Mucosa of stomach (tissue), 1 donor: ENCODE data around the gene SHC2.
"Not testable (repeated sequence)": the region's sequence is repeated elsewhere in the genome, so short reads cannot be mapped to it uniquely, and the experiment has no call there.

Source experiments
- H3K27me3 ChIP-seq: one replicate; pipeline ENCODE4 v1.7.0; 2013; ENCODE audit warnings: mild to moderate bottlenecking, low read length; ENCODE audit not compliant: control insufficient read depth, insufficient read depth
- H3K36me3 ChIP-seq: one replicate; pipeline ENCODE4 v1.7.0; 2013; ENCODE audit warnings: low read length; ENCODE audit not compliant: control insufficient read depth, insufficient read depth
- H3K4me1 ChIP-seq: one replicate; pipeline ENCODE4 v1.7.0; 2013; ENCODE audit warnings: mild to moderate bottlenecking, low read length; ENCODE audit not compliant: control insufficient read depth, insufficient read depth
- H3K4me3 ChIP-seq: one replicate; pipeline ENCODE4 v1.7.0; 2013; ENCODE audit warnings: low read length
- H3K9ac ChIP-seq: one replicate; pipeline ENCODE4 v1.7.0; 2013; ENCODE audit warnings: mild to moderate bottlenecking, low read length, moderate library complexity
- H3K9me3 ChIP-seq: one replicate; pipeline ENCODE4 v1.7.0; 2013; ENCODE audit warnings: mild to moderate bottlenecking, low read length, moderate library complexity; ENCODE audit not compliant: control insufficient read depth
- donor health status: Pancreatic carcinoma.

The SHC2 gene

DNA sequence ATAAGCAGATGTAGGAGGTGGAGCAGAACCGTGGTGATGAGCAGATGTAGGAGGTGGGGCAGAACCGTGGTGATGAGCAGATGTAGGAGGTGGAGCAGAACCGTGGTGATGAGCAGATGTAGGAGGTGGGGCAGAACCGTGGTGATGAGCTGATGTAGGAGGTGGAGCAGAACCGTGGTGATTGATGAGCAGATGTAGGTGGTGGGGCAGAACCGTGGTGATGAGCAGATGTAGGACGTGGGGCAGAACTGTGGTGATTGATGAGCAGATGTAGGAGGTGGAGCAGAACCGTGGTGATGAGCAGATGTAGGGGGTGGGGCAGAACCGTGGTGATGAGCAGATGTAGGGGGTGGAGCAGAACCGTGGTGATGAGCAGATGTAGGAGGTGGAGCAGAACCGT is 78.9 kb downstream of the SHC2 start:
- not testable (repeated sequence) for H3K36me3 ChIP-seq, H3K4me3 ChIP-seq, H3K9me3 ChIP-seq, H3K9ac ChIP-seq, H3K4me1 ChIP-seq
- peaks cover 27% of the 10 kb centered on the region for H3K27me3 ChIP-seq

DNA sequence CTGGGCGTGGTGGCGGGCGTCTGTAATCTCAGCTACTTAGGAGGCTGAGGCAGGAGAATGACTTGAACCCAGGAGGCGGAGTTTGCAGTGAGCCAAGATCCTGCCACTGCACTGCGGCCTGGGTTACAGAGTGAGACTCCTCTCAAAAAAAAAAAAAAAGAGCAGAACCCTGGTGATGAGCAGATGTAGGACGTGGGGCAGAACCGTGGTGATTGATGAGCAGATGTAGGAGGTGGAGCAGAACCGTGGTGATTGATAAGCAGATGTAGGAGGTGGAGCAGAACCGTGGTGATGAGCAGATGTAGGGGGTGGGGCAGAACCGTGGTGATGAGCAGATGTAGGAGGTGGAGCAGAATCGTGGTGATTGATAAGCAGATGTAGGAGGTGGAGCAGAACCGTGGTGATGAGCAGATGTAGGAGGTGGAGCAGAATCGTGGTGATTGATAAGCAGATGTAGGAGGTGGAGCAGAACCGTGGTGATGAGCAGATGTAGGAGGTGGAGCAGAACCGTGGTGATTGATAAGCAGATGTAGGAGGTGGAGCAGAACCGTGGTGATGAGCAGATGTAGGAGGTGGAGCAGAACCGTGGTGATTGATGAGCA is 80.1 kb downstream of the SHC2 start:
- H3K36me3 ChIP-seq, H3K9ac ChIP-seq, H3K9me3 ChIP-seq, H3K4me1 ChIP-seq, H3K4me3 ChIP-seq: not testable (repeated sequence)
- H3K27me3 ChIP-seq: peaks cover 26% of the 10 kb centered on the region

- Histone ChIP-seq H3K36me3 (no peaks in the 10 kb centered on the region), H3K9ac (no peak overlapping the region), H3K4me1 (no peaks in the 10 kb centered on the region), H3K27me3 (peaks cover 26% of the 10 kb centered on the region), H3K4me3 (no peak overlapping the region), H3K9me3 (no peaks in the 10 kb centered on the region)
Measured at GRCh38 chr19:379796-380195, 81.0 kb downstream of the SHC2 start.

- Histone ChIP-seq H3K4me1 (no peaks in the 10 kb centered on the region), H3K36me3 (no peaks in the 10 kb centered on the region), H3K27me3 (peaks cover 25% of the 10 kb centered on the region), H3K9me3 (no peaks in the 10 kb centered on the region), H3K4me3 (no peak overlapping the region), H3K9ac (no peak overlapping the region)
Measured at GRCh38 chr19:378706-379105, 82.1 kb downstream of the SHC2 start.

- Histone ChIP-seq H3K4me1 (no peaks in the 10 kb centered on the region), H3K9ac (no peak overlapping the region), H3K9me3 (no peaks in the 10 kb centered on the region), H3K27me3 (peaks cover 21% of the 10 kb centered on the region), H3K4me3 (no peak overlapping the region), H3K36me3 (no peaks in the 10 kb centered on the region)
Measured at GRCh38 chr19:377801-378581, 82.8 kb downstream of the SHC2 start.

GRCh38 chr19:376111-376470 is 84.7 kb downstream of the SHC2 start:
- Histone ChIP-seq H3K9me3 (no peaks in the 10 kb centered on the region), H3K27me3 (peaks cover 22% of the 10 kb centered on the region), H3K9ac (no peak overlapping the region), H3K36me3 (no peaks in the 10 kb centered on the region), H3K4me3 (no peak overlapping the region), H3K4me1 (no peaks in the 10 kb centered on the region)

GRCh38 chr19:375395-376110 is 85.3 kb downstream of the SHC2 start:
- no peak overlapping the region for H3K4me3 ChIP-seq
- peaks cover 22% of the 10 kb centered on the region for H3K27me3 ChIP-seq
- H3K9me3 ChIP-seq: no peaks in the 10 kb centered on the region
- no peaks in the 10 kb centered on the region for H3K4me1 ChIP-seq
- H3K36me3 ChIP-seq: no peaks in the 10 kb centered on the region
- H3K9ac ChIP-seq: no peak overlapping the region

GRCh38 chr19:374886-375235 is 86.0 kb downstream of the SHC2 start:
- H3K4me3 ChIP-seq: no peak overlapping the region
- H3K27me3 ChIP-seq: peaks cover 22% of the 10 kb centered on the region
- H3K36me3 ChIP-seq: no peaks in the 10 kb centered on the region
- H3K9me3 ChIP-seq: no peaks in the 10 kb centered on the region
- no peak overlapping the region for H3K9ac ChIP-seq
- no peaks in the 10 kb centered on the region for H3K4me1 ChIP-seq

DNA sequence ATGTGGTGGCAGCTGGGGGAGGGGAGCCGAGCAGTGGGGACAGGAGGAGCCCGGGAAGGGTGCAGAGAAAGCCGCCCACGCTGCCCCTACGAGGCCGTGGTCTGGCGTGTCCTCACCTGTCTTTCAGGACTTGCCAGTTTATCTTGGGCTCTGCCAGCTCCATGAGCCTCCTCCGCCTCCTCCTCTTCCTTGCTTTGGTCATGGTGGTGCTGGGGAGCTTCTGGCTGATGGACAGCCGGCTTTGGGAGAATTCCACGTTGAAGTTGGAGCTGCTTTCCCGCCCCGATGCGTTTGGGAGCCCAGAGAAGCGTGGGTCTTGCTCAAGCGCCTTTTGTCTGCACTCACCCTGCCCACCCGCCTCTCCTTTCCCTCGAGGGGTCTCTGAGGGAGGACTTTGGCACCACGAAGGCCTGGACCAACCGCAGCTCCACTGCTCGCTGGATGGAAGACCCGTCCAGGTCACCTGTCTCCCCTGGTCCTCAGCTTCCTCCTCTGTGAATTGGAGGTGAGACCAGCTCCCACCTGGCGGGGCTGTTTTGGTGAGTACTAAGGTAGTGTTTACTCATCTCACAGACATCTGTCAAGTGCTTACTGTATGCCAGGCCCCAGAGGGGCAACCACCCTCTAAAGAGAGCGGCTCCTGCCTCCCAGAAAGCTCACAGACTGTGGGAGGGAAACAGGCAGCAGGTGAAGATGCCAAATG is 86.5 kb downstream of the SHC2 start:
- H3K4me1 ChIP-seq: no peaks in the 10 kb centered on the region
- no peaks in the 10 kb centered on the region for H3K36me3 ChIP-seq
- H3K27me3 ChIP-seq: peaks cover 22% of the 10 kb centered on the region
- H3K9me3 ChIP-seq: no peaks in the 10 kb centered on the region
- no peak overlapping the region for H3K9ac ChIP-seq
- H3K4me3 ChIP-seq: no peak overlapping the region

- Histone ChIP-seq H3K27me3 (peaks cover 22% of the 10 kb centered on the region), H3K4me3 (no peak overlapping the region)
Measured at GRCh38 chr19:373391-374182, 87.2 kb downstream of the SHC2 start.

GRCh38 chr19:372306-372890 is 88.4 kb downstream of the SHC2 start:
- no peak overlapping the region for H3K4me3 ChIP-seq

More at GRCh38 chr19:373391-374182, 87.2 kb downstream of the SHC2 start:
- Histone ChIP-seq H3K36me3 (no peaks in the 10 kb centered on the region), H3K9ac (no peak overlapping the region), H3K9me3 (no peaks in the 10 kb centered on the region), H3K4me1 (no peaks in the 10 kb centered on the region)

More at GRCh38 chr19:372306-372890, 88.4 kb downstream of the SHC2 start:
- Histone ChIP-seq H3K9me3 (no peaks in the 10 kb centered on the region), H3K9ac (no peak overlapping the region), H3K27me3 (peaks cover 22% of the 10 kb centered on the region), H3K36me3 (no peaks in the 10 kb centered on the region), H3K4me1 (no peaks in the 10 kb centered on the region)
